ENCODE data around the gene ADARB1. TPM values are rescaled to one million over a fixed set of nuclear protein-coding genes. Genes with fewer than 3 reads are reported as not detected.

The ADARB1 gene
- total RNA-seq, 4 donors from 2014 or later, result 6.8 to 32.2 (median 17.3) TPM

DNA sequence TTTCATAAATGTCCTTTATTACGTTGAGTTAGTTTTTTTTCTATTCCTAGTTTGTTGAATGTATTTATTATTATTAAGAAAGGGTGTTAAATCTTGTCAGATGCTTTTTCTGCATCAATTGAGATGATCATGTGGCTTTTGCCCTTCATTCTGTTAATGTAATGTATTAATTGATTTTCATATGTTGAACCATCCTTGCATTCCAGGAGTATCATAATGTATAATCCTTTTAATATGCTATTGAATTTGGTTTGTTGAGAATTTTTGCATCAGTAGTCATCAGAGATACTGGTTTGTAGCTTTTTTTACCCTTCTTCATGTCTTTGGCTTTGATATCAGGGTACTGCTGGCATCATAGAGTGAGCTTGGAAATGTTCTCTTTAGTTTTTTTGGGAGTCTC is 113.3 kb downstream of the ADARB1 start:
- no peaks in the 10 kb centered on the region for H3K27me3 ChIP-seq
- intact Hi-C loops (cut with DNase I; ENCODE audit: low total_unique reads), result no loop called here
- H3K36me3 ChIP-seq, result peaks cover 0 to 47% (median 11%) of the 10 kb centered on the region in 4 donors
- in situ Hi-C loops (cut with MboI; ENCODE audit: low pct_ligation_motif_present in 1 of 4, low pct_unique_long_range_greater_than_20kb in 1 of 4, low sequenced_read_pairs in 3 of 4), result no loop called here
- H3K4me3 ChIP-seq, result no peak overlapping the region
- no peaks in the 10 kb centered on the region for H3K4me1 ChIP-seq
- H3K27ac ChIP-seq, result no peak overlapping the region
- 100% methylated on average over 1 of the region's 1 CpG for WGBS, 2 donors (ENCODE audit: low coverage in 1 of 2)
- no peak for DNase-seq
- TF ChIP-seq POLR2AphosphoS5 (IDR thresholded peaks at IDR 0.05), result no peak
- TF ChIP-seq POLR2A (IDR thresholded peaks at IDR 0.05), result no peak
- TF ChIP-seq EP300 (IDR thresholded peaks at IDR 0.05; ENCODE audit: low read depth), result no peak
- no peak for TF ChIP-seq CTCF (IDR thresholded peaks at IDR 0.05)
- peaks cover 27 to 30% of the 10 kb centered on the region in 2 donors for H3K9me3 ChIP-seq

- Histone ChIP-seq H3K27me3 (no peaks in the 10 kb centered on the region), H3K4me3 (no peak overlapping the region), H3K27ac (no peak overlapping the region), H3K4me1 (no peaks in the 10 kb centered on the region), H3K9me3 (peaks cover 27 to 30% of the 10 kb centered on the region in 2 donors), H3K36me3 (peaks cover 0 to 46% (median 8%) of the 10 kb centered on the region in 4 donors)
- no peak for TF ChIP-seq POLR2AphosphoS5 (IDR thresholded peaks at IDR 0.05)
- TF ChIP-seq EP300 (IDR thresholded peaks at IDR 0.05; ENCODE audit: low read depth), result no peak
- TF ChIP-seq CTCF (IDR thresholded peaks at IDR 0.05), result no peak
- no peak for TF ChIP-seq POLR2A (IDR thresholded peaks at IDR 0.05)
- DNase-seq, result no peak
- WGBS, 2 donors (ENCODE audit: low coverage in 1 of 2), result 100% methylated on average over 2 of the region's 2 CpGs
- intact Hi-C loops (cut with DNase I; ENCODE audit: low total_unique reads) (no loop called here), in situ Hi-C loops (cut with MboI; ENCODE audit: low pct_ligation_motif_present in 1 of 4, low pct_unique_long_range_greater_than_20kb in 1 of 4, low sequenced_read_pairs in 3 of 4) (no loop called here)
Measured at GRCh38 chr21:45190013-45190412, 115.6 kb downstream of the ADARB1 start.

GRCh38 chr21:45192332-45192731 is 118.0 kb downstream of the ADARB1 start:
- H3K27ac ChIP-seq, result no peak overlapping the region
- WGBS, 2 donors (ENCODE audit: low coverage in 1 of 2), result 77 to 80% methylated on average over 1 to 3 of the region's 3 CpGs
- in situ Hi-C loops (cut with MboI; ENCODE audit: low pct_ligation_motif_present in 1 of 4, low pct_unique_long_range_greater_than_20kb in 1 of 4, low sequenced_read_pairs in 3 of 4) (no loop called here), intact Hi-C loops (cut with DNase I; ENCODE audit: low total_unique reads) (no loop called here)
- TF ChIP-seq POLR2AphosphoS5 (IDR thresholded peaks at IDR 0.05) (no peak), CTCF (IDR thresholded peaks at IDR 0.05) (no peak), EP300 (IDR thresholded peaks at IDR 0.05; ENCODE audit: low read depth) (no peak), POLR2A (IDR thresholded peaks at IDR 0.05) (no peak)
- DNase-seq, result no peak
- H3K9me3 ChIP-seq, result peaks cover 16 to 20% of the 10 kb centered on the region in 2 donors
- no peaks in the 10 kb centered on the region for H3K4me1 ChIP-seq
- H3K36me3 ChIP-seq, result peaks cover 0 to 23% (median 2%) of the 10 kb centered on the region in 4 donors
- H3K4me3 ChIP-seq, result no peak overlapping the region
- H3K27me3 ChIP-seq, result no peaks in the 10 kb centered on the region

DNA sequence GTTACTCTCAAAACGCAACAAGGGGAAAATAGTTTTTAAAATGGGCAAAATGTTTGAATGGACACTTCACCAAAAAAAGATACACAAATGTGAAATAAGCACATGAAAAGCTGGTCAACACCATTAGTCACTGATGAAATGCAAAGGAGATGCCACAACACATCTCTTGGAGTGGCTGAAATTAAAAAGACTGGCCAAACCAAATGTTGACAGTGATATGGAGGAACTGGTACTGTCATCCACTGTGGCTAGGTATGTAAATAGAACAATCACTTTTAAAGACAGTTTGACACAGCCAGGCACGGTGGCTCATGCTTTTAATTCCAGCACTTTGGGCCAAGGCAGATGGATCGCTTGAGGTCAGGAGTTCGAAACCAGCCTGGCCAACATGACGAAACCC is 122.2 kb downstream of the ADARB1 start:
- no peaks in the 10 kb centered on the region for H3K9me3 ChIP-seq
- TF ChIP-seq CTCF (IDR thresholded peaks at IDR 0.05), result no peak
- no peak for TF ChIP-seq POLR2AphosphoS5 (IDR thresholded peaks at IDR 0.05)
- TF ChIP-seq EP300 (IDR thresholded peaks at IDR 0.05; ENCODE audit: low read depth), result no peak
- TF ChIP-seq POLR2A (IDR thresholded peaks at IDR 0.05), result no peak
- intact Hi-C loops (cut with DNase I; ENCODE audit: low total_unique reads) (no loop called here), in situ Hi-C loops (cut with MboI; ENCODE audit: low pct_ligation_motif_present in 1 of 4, low pct_unique_long_range_greater_than_20kb in 1 of 4, low sequenced_read_pairs in 3 of 4) (no loop called here)
- no peak overlapping the region for H3K4me3 ChIP-seq
- peaks cover 0 to 5% (median 0%) of the 10 kb centered on the region in 4 donors for H3K36me3 ChIP-seq
- DNase-seq, result no peak
- H3K27ac ChIP-seq, result no peak overlapping the region
- no peaks in the 10 kb centered on the region for H3K27me3 ChIP-seq
- no peaks in the 10 kb centered on the region for H3K4me1 ChIP-seq
- 89 to 96% methylated on average over 3 to 5 of the region's 5 CpGs for WGBS, 2 donors (ENCODE audit: low coverage in 1 of 2)

Measured in transverse colon (tissue), 4 donors.